ENCODE results near the gene PNMA8B.

GRCh38 chr19:46496304-46496703 lies 637 bp upstream of the PNMA8B start:
- TF ChIP-seq CTCF (IDR thresholded peaks at IDR 0.05) (no peak), POLR2A (IDR thresholded peaks at IDR 0.05) (no peak)
